HG02588 (cell line): ENCODE measurements around the gene BAD.

Experiments used
- ATAC-seq: cut with Tn5 transposase; IDR thresholded peaks from one replicate; pipeline ENCODE4 v1.9.1; 2021; ENCODE audit warnings: mild to moderate bottlenecking, moderate library complexity; ENCODE audit not compliant: unreplicated experiment

Gene BAD

GRCh38 chr11:64246871-64247728, 37.4 kb downstream of the BAD start, which contains the start of gene PPP1R14B:
Gene PPP1R14B (minus strand): TSS chr11:64246943. CDS start chr11:64246673, 270 bp downstream.
- peak; percentile 29 for ATAC-seq

GRCh38 chr11:64246621-64246870, 37.9 kb downstream of the BAD start:
- ATAC-seq = peak; percentile 15

- no peak for ATAC-seq
These were observed 38.5 kb downstream of the BAD start for GRCh38 chr11:64245797-64246620.

GRCh38 chr11:64245401-64245796, 39.1 kb downstream of the BAD start:
- ATAC-seq = no peak

- no peak for ATAC-seq
These were observed 39.5 kb downstream of the BAD start for GRCh38 chr11:64244966-64245365.

GRCh38 chr11:64244107-64244506, 40.4 kb downstream of the BAD start:
- no peak for ATAC-seq

DNA sequence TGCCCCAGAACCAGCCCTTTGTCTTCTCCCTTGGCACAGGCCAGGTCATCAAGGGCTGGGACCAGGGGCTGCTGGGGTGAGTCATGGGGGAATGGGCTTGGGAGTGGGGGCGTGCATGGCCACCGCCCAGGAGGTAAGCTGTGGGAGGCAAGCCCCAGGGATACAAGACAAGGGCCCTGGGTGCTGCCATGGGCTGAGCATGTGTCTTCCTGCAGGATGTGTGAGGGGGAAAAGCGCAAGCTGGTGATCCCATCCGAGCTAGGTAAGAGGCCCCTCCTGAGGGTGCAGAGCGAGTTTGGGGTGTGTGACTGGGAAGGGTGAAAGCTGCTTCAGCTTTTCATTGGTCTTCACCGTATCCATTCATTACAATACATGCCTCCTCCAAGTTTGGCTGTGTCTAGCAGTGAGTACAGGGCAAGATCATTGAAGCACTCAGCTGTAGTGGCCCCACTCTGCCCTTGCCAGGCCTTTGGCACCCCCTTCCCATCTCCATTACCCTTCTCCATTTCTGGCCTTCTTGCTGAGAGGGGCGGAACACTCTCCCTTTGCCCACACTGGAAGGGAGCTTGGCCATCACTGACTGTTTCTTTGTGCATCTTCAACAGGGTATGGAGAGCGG, 41.1 kb downstream of the BAD start:
- ATAC-seq = no peak

DNA sequence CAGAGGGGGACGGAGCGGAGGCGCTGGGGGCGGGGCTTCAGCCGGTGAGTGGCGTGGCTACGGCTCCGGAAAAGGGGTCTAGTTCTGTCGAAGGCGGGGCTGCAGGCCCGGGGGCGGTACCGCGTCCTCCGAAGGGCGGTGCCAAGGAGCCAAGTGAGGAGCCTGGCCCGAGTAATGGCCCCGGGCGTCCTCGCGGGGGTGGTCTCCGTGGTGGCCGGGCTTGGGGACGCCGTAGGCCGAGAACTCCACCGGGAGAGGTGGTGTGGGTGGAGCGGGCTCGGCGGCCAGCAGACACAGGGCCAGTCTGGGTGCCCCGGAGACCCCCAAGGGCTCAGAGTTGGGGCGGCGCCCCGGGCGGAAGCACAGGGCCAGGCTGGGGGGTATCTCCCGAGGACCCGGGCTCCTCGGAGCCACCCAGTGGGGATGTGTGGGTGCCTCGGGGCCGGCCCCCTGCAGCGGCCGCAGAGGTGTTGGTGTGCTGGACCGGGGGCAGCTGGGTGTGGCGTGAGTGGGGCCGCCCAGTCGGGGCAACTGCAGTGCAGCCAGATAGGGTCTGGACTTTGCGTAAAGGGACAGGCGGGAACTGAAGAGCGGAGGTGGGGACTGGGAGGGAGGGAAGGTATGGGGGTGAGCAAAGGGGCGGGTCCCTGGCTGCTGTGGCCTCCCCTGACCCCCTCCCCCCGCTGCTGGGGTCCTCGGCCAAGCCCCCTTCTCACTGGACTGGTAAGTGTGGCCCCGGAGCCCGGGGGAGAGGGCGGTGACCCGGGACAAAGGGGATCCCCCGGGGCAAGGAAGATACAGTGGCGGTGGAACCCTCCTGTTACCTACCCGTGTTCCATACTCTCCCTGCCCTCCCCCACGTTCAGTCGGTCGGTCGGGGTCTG, 42.7 kb downstream of the BAD start:
- ATAC-seq = peak; percentile 56

DNA sequence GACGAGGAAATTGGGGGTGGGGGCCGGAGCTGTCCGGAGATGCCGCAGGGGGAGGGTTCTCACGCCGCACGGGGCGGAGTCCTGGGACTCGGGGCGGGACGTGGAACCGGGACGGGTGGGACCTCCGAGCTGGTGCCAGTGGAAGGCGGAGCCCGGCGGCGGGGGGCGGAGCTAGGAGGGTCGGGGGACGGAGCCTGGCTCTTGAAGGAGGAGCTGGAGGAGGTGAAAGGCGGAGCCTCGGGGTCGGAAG, 43.3 kb downstream of the BAD start:
- peak; percentile 60 for ATAC-seq

DNA sequence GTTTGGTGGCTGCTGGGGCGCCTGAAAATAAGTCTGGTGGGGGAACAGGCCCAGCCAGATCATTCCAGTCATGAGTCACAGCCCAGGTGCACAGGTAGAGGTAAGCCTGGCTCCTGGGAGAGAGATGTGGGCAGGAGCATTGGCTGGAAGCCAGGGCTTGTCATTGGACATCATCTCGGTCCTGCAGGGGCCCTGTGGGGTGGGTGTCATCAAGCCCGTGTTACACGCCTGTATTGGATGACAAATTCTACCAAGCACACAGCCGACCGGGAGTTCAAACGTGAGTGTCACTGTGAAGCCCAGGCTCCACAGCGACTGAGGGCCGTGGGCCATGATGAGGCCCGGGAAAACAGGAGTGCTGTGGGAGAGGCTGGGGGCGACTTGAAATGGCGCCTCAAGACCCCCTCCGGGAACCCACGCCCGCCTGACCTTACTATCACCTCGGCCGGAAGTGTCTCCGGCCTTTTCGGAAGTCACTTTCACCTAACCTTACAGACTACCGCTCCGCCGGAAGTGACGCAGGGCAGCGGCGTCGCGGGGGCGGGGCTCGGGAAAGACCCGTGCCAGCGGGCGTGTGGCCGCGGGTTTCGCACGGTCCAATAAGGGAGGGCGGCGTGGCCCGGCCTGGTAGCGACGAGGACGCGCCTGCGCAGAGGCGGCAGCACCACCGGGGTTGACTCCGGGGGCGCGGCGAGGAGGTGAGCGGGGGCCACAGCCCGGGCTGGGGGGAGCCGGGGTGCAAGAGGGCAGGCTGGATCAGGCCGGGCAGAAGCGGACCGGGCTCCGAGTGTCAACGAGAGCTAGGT, 43.8 kb downstream of the BAD start, which contains the start of gene FKBP2:
Gene FKBP2 (plus strand): TSS at position 661 of the 806 bp plus-strand sequence. CDS start 1,293 bp downstream, outside the sequence.
- peak; percentile 56 for ATAC-seq

- ATAC-seq = no peak
These were observed 44.6 kb downstream of the BAD start for GRCh38 chr11:64239662-64240434.

- no peak for ATAC-seq
These were observed 45.5 kb downstream of the BAD start for GRCh38 chr11:64238999-64239398.

DNA sequence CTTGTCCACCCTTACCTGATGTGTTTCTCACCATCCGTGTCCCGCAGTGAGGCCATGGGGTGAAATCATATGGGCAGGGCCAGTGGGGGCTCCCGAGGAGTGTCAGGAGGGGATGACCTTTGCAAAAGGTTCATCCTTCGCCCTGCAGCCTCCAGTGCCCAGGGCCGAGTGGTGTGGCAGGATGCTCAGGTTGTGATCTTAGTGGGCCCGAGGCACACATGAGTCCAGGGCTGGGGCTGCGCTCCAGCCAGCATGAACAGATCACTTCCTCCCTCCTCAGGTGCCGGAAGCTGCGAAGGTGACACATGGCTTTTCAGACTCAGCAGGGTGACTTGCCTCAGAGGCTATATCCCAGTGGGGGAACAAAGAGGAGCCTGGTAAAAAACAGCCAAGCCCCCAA, 46.4 kb downstream of the BAD start:
- ATAC-seq = no peak

DNA sequence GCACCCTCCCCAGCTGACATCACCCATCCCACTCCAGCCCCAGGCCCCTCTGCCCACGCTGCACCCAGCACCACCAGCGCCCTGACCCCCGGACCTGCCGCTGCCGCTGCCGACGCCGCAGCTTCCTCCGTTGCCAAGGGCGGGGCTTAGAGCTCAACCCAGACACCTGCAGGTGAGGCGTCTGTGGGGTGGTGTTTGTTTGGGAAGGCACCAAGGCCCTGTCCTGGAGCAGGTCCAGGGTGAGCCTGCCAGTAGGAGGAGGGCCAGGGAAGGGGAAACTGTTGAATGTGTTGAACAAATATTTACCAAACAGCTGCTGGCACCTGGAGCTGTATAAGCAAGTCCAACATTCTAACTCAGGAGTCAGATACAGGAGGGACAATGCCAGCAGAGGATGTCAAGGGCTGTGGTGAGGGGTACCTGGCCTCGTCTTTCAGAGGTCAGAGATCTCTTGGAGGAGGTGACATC, 46.9 kb downstream of the BAD start:
- no peak for ATAC-seq

DNA sequence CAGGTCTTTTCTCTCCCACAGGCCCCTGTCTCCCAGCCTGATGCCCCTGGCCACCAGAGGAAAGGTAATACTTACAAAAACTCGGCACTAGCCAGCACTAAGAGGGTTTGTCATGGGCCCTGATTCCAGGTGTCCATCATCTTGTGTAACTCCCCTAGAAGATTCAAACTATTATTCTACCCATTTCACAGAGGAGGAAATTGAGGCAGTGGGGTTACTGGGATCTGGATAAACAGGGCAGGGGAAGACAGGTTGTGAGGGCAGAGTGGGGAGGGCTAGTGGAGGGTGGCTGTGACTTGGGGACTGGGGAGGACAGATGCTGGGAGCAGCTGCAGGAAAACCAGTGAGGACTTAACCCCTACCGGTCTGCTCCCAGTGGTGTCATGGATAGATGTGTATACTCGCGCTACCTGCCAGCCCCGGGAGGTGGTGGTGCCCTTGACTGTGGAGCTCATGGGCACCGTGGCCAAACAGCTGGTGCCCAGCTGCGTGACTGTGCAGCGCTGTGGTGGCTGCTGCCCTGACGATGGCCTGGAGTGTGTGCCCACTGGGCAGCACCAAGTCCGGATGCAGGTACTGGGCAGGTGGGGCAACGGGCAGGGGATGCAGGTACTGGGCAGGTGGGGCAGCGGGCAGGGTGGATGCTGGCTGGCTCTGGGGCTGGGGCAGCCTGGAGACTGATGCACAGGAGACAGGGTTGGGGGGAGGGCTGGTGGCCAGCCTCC, 48.9 kb downstream of the BAD start:
- ATAC-seq = no peak

GRCh38 chr11:64234647-64235379, 49.7 kb downstream of the BAD start:
- ATAC-seq = peak; percentile 28

DNA sequence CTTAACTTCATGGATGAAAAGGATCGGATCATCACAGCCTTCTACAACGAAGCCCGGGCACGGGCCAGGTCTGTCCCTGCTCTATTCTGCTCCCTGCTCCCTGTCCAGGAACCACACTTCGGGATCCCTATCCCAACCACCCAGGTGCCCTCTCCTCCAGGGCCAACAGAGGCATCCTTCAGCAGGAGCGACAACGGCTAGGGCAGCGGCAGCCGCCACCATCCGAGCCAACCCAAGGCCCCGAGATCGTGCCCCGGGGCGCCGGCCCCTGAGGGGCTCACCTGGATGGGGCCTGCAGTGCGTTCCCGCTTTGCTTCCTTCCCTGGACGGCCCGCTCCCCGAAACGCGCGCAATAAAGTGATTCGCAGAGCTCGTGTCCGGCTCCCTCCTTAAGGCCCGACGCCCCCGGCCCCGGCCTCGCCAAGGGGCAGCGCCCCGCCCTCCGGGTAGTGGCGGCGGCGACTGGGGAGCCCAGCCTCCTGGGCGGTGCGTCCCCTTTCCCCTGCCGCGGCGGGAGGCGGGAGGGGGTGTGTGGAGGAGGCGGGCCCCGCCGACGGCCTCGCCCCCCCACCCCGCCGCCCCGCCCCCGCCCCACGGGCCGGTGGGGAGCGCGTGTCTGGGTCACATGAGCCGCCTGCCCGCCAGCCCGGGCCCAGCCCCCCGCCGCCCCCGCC, 50.4 kb downstream of the BAD start, which contains the start of gene VEGFB:
Gene VEGFB (plus strand): TSS at position 672 of the 674 bp plus-strand sequence. CDS start 250 bp downstream, outside the sequence.
- ATAC-seq = peak; percentile 49
